HEK293 (cell line): ENCODE measurements around the gene DCAF7.

Experiments used
- CTCF ChIA-PET: fragments of 350-600 bp; formaldehyde crosslinking; extraction: SDS; loops from one replicate; lab custom pipeline; 2021; ENCODE audit warnings: antibody characterized with exemption; lab: Yijun Ruan, JAX
- POLR2A ChIA-PET: fragments of 300-600 bp; formaldehyde crosslinking; extraction: SDS; loops from one replicate; lab custom pipeline; 2020; ENCODE audit warnings: antibody characterized with exemption, inconsistent platforms; lab: Yijun Ruan, JAX
- H3K27ac ChIP-seq: fragments of 200-500 bp; sonication (Bioruptor generic); 2 replicates; pipeline ENCODE4 v1.5.1; 2014; ENCODE audit warnings: low read depth, low read length, control low read depth, inconsistent platforms; ENCODE audit errors: extremely low read depth
- H3K36me3 ChIP-seq, 2 experiments: fragments of 200-500 bp in 1 of 2; sonication (Bioruptor generic) in 1 of 2; 1 replicate in 1 of 2; 2 replicates in 1 of 2; pipeline ENCODE4 v1.5.1; 2014 to 2017; ENCODE audit warnings: inconsistent platforms in 2 of 2, low read length in 2 of 2; ENCODE audit not compliant: control insufficient read depth in 2 of 2, insufficient read depth in 1 of 2
- H3K4me1 ChIP-seq: fragments of 200-500 bp; sonication (Bioruptor generic); 2 replicates; pipeline ENCODE4 v1.5.1; 2014; ENCODE audit warnings: mild to moderate bottlenecking, low read length, inconsistent platforms; ENCODE audit not compliant: control insufficient read depth, insufficient read depth
- H3K4me3 ChIP-seq: 2 replicates; pipeline ENCODE4 v1.5.1; 2011; ENCODE audit warnings: low read depth, mild to moderate bottlenecking, control low read depth, low read length, moderate library complexity
- H3K9me3 ChIP-seq: fragments of 200-500 bp; sonication (Bioruptor generic); 2 replicates; pipeline ENCODE4 v1.5.1; 2014; ENCODE audit warnings: low read depth, low read length, inconsistent platforms; ENCODE audit not compliant: control insufficient read depth, insufficient read depth
- ELK4 ChIP-seq: IDR thresholded peaks from 2 replicates; pipeline ENCODE4 v1.6.1; 2011; ENCODE audit warnings: mild to moderate bottlenecking, low read depth, low read length, borderline replicate concordance
- GLIS1 ChIP-seq: fragments of 450-650 bp; formaldehyde crosslinking; IDR thresholded peaks from 2 replicates; pipeline ENCODE4 v1.5.1; 2016; ENCODE audit warnings: missing biosample characterization, missing genetic modification characterization
- INSM2 ChIP-seq: fragments of 450-650 bp; formaldehyde crosslinking; IDR thresholded peaks from 2 replicates; pipeline ENCODE4 v1.5.1; 2016; ENCODE audit warnings: missing biosample characterization, missing genetic modification characterization
- KLF1 ChIP-seq: fragments of 450-650 bp; formaldehyde crosslinking; IDR thresholded peaks from 2 replicates; pipeline ENCODE4 v1.5.1; 2016; ENCODE audit warnings: missing biosample characterization, missing genetic modification characterization
- KLF10 ChIP-seq: fragments of 450-650 bp; IDR thresholded peaks from 2 replicates; pipeline ENCODE4 v1.5.1; 2018; ENCODE audit warnings: missing biosample characterization, mild to moderate bottlenecking, missing genetic modification characterization
- PRDM4 ChIP-seq: fragments of 450-650 bp; formaldehyde crosslinking; IDR thresholded peaks from 2 replicates; pipeline ENCODE4 v1.5.1; 2017; ENCODE audit warnings: missing biosample characterization, missing genetic modification characterization
- PRDM6 ChIP-seq: fragments of 450-650 bp; formaldehyde crosslinking; IDR thresholded peaks from 2 replicates; pipeline ENCODE4 v1.5.1; 2017; ENCODE audit warnings: missing biosample characterization, missing genetic modification characterization
- REPIN1 ChIP-seq: fragments of 450-650 bp; formaldehyde crosslinking; IDR thresholded peaks from 2 replicates; pipeline ENCODE4 v1.5.1; 2017; ENCODE audit warnings: missing biosample characterization, missing genetic modification characterization, low read depth
- SP7 ChIP-seq: fragments of 450-650 bp; formaldehyde crosslinking; IDR thresholded peaks from 2 replicates; pipeline ENCODE4 v1.5.1; 2016; ENCODE audit warnings: missing biosample characterization, missing genetic modification characterization
- TRIM28 ChIP-seq: IDR thresholded peaks from 2 replicates; pipeline ENCODE4 v1.6.1; 2011; ENCODE audit warnings: low read length, control low read depth, borderline replicate concordance
- YY2 ChIP-seq: fragments of 450-650 bp; formaldehyde crosslinking; IDR thresholded peaks from 2 replicates; pipeline ENCODE4 v1.5.1; 2016; ENCODE audit warnings: missing biosample characterization, missing genetic modification characterization
- ZFP37 ChIP-seq: fragments of 450-650 bp; formaldehyde crosslinking; IDR thresholded peaks from 2 replicates; pipeline ENCODE4 v1.5.1; 2016; ENCODE audit warnings: missing biosample characterization, missing genetic modification characterization
- ZFP41 ChIP-seq: fragments of 450-650 bp; formaldehyde crosslinking; IDR thresholded peaks from 2 replicates; pipeline ENCODE4 v1.5.1; 2016; ENCODE audit warnings: missing biosample characterization, missing genetic modification characterization, borderline replicate concordance
- ZNF133 ChIP-seq: fragments of 450-650 bp; formaldehyde crosslinking; IDR thresholded peaks from 2 replicates; pipeline ENCODE4 v1.5.1; 2016; ENCODE audit warnings: missing biosample characterization, missing genetic modification characterization
- ZNF157 ChIP-seq: fragments of 450-650 bp; formaldehyde crosslinking; IDR thresholded peaks from 2 replicates; pipeline ENCODE4 v1.5.1; 2016; ENCODE audit warnings: missing biosample characterization, missing genetic modification characterization
- ZNF18 ChIP-seq: fragments of 450-650 bp; formaldehyde crosslinking; IDR thresholded peaks from 2 replicates; pipeline ENCODE4 v1.5.1; 2016; ENCODE audit warnings: missing biosample characterization, missing genetic modification characterization
- ZNF350 ChIP-seq: fragments of 450-650 bp; formaldehyde crosslinking; IDR thresholded peaks from 2 replicates; pipeline ENCODE4 v1.5.0; 2017; ENCODE audit warnings: missing biosample characterization, mild to moderate bottlenecking, missing genetic modification characterization
- ZNF404 ChIP-seq: fragments of 450-650 bp; formaldehyde crosslinking; IDR thresholded peaks from 2 replicates; pipeline ENCODE4 v1.5.1; 2017; ENCODE audit warnings: missing biosample characterization, missing genetic modification characterization
- ZNF571 ChIP-seq: fragments of 450-650 bp; formaldehyde crosslinking; IDR thresholded peaks from 2 replicates; pipeline ENCODE4 v1.5.0; 2017; ENCODE audit warnings: missing biosample characterization, missing genetic modification characterization
- ZNF623 ChIP-seq: fragments of 450-650 bp; formaldehyde crosslinking; IDR thresholded peaks from 2 replicates; pipeline ENCODE4 v1.5.1; 2016; ENCODE audit warnings: missing biosample characterization, missing genetic modification characterization
- ZNF654 ChIP-seq: fragments of 450-650 bp; formaldehyde crosslinking; IDR thresholded peaks from 2 replicates; pipeline ENCODE4 v1.5.1; 2016; ENCODE audit warnings: low read depth, missing biosample characterization, missing genetic modification characterization
- ZNF660 ChIP-seq: fragments of 450-650 bp; IDR thresholded peaks from 2 replicates; pipeline ENCODE4 v1.5.1; 2018; ENCODE audit warnings: missing biosample characterization, mild to moderate bottlenecking, missing genetic modification characterization
- ZNF704 ChIP-seq: fragments of 450-650 bp; formaldehyde crosslinking; IDR thresholded peaks from 2 replicates; pipeline ENCODE4 v1.5.1; 2016; ENCODE audit warnings: missing biosample characterization, missing genetic modification characterization
- ZNF777 ChIP-seq: fragments of 450-650 bp; formaldehyde crosslinking; IDR thresholded peaks from 2 replicates; pipeline ENCODE4 v1.5.1; 2017; ENCODE audit warnings: missing biosample characterization, missing genetic modification characterization, borderline replicate concordance
- ZNF843 ChIP-seq: fragments of 450-650 bp; formaldehyde crosslinking; IDR thresholded peaks from 2 replicates; pipeline ENCODE4 v1.5.1; 2016; ENCODE audit warnings: missing biosample characterization, missing genetic modification characterization

The DCAF7 gene

GRCh38 chr17:63514974-63515373 lies 35.3 kb upstream of the DCAF7 start:
- POLR2A ChIA-PET = no interaction called here
- CTCF ChIA-PET = interaction anchor here (0.9 to 1.4 kb wide), 3 partner anchors 36 to 90 kb away, joined by 3 to 4 read pairs (median 4); no protein-coding TSS in a partner anchor
- TF ChIP-seq ZNF157 (tag by site-specific recombination) (no peak), ZNF133 (tag by site-specific recombination) (no peak), PRDM4 (tag by site-specific recombination) (no peak), INSM2 (no peak), SP7 (tag by site-specific recombination) (no peak), ZNF350 (tag by site-specific recombination) (no peak), ZNF843 (tag by site-specific recombination) (no peak), PRDM6 (no peak), ZFP37 (tag by site-specific recombination) (no peak), ZFP41 (no peak), ZNF654 (no peak), KLF1 (tag by site-specific recombination) (no peak), YY2 (tag by site-specific recombination) (no peak), ZNF777 (tag by site-specific recombination) (no peak), ZNF571 (tag by site-specific recombination) (no peak)

GRCh38 chr17:63515426-63515825 lies 34.9 kb upstream of the DCAF7 start:
- H3K4me1 ChIP-seq = no peaks in the 10 kb centered on the region
- TF ChIP-seq ZNF404 (tag by site-specific recombination) = no peak
- no peak for TF ChIP-seq ZNF18
- TF ChIP-seq REPIN1 (tag by site-specific recombination) = no peak
- TF ChIP-seq ZNF660 (tag by site-specific recombination) = no peak
- no peak for TF ChIP-seq ZNF704 (tag by site-specific recombination)
- TF ChIP-seq TRIM28 = no peak
- TF ChIP-seq KLF10 (tag by site-specific recombination) = no peak
- TF ChIP-seq ZNF623 = no peak
- TF ChIP-seq ZNF350 (tag by site-specific recombination) = no peak
- no peak for TF ChIP-seq GLIS1
- no peak for TF ChIP-seq ELK4
- TF ChIP-seq, all 188 proteins: peak for 0
- H3K36me3 ChIP-seq = no peaks in the 10 kb centered on the region
- ChIA-PET CTCF (interaction anchor here (0.9 to 1.4 kb wide), 2 partner anchors 80 to 90 kb away, joined by 3 to 4 read pairs; no protein-coding TSS in a partner anchor), POLR2A (no interaction called here)
- no peak overlapping the region for H3K27ac ChIP-seq
- H3K4me3 ChIP-seq = no peak overlapping the region
- no peaks in the 10 kb centered on the region for H3K9me3 ChIP-seq

More at GRCh38 chr17:63514974-63515373, 35.3 kb upstream of the DCAF7 start:
- Histone ChIP-seq H3K4me1 (no peaks in the 10 kb centered on the region), H3K36me3 (no peaks in the 10 kb centered on the region), H3K27ac (no peak overlapping the region), H3K9me3 (no peaks in the 10 kb centered on the region), H3K4me3 (no peak overlapping the region)
